ENCODE results near the gene CPA3.

Gene CPA3

DNA sequence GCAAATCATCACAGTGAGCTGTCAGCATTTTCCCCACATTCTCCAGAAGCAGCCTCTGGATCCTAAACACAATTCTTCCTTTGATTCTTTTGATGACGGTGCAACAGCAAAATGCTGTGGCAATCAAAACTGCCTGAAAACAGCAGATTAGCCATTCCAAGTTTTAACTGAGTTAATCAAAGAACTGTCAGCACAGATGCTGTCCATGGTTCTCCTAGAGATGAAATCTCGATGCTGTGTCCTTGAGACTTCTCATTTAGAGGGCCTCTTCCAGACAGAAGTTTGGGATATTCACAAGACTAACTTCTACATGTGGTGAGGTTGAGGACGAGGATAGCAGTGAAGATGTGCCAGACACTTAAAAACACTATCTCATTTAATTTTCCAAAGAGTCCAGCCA, 75.9 kb downstream of the CPA3 start:
- no peak for DNase-seq
- Histone ChIP-seq H3K9ac (ENCODE audit: low read length) (no peak overlapping the region), H3K27me3 (ENCODE audit: insufficient read depth, low read length) (no peaks in the 10 kb centered on the region), H2AFZ (ENCODE audit: insufficient read depth, low read length, poor library complexity) (no peak overlapping the region), H3K4me3 (ENCODE audit: low read depth, low read length) (no peak overlapping the region), H2BK5ac (ENCODE audit: low read depth, low read length, poor library complexity) (no peak overlapping the region), H3K14ac (ENCODE audit: low read length) (no peak overlapping the region), H3K4ac (ENCODE audit: low read depth, low read length) (no peak overlapping the region), H3K79me1 (ENCODE audit: low read length) (no peaks in the 10 kb centered on the region), H3K27ac (ENCODE audit: low read depth, low read length) (no peak overlapping the region), H4K12ac (ENCODE audit: low read depth, low read length) (no peak overlapping the region), H3K23ac (ENCODE audit: low read length) (no peak overlapping the region), H3K79me2 (ENCODE audit: control insufficient read depth, insufficient read depth, low read length, poor library complexity) (no peaks in the 10 kb centered on the region), H4K8ac (ENCODE audit: low read depth, low read length) (no peak overlapping the region), H3K4me1 (ENCODE audit: control insufficient read depth in 1 of 2, insufficient read depth in 2 of 2, low read length in 2 of 2) (no peaks in the 10 kb centered on the region), H2BK120ac (ENCODE audit: insufficient read depth, low read length, poor library complexity) (no peak overlapping the region), H3K4me2 (ENCODE audit: low read length) (no peak overlapping the region), H2BK12ac (ENCODE audit: low read length) (no peak overlapping the region), H4K91ac (ENCODE audit: low read depth, low read length) (no peak overlapping the region), H3K18ac (ENCODE audit: low read length) (no peak overlapping the region), H2AK5ac (ENCODE audit: low read length) (no peak overlapping the region), H3K9me3 (ENCODE audit: insufficient read depth, low read depth, low read length) (peaks cover 2% of the 10 kb centered on the region), H3K36me3 (ENCODE audit: control insufficient read depth in 1 of 2, insufficient read depth in 2 of 2, low read length in 2 of 2) (no peaks in the 10 kb centered on the region)
- no CpG with 5 or more reads among the region's 3 CpGs for WGBS (ENCODE audit: extremely low coverage, insufficient coverage, insufficient read length)

DNA sequence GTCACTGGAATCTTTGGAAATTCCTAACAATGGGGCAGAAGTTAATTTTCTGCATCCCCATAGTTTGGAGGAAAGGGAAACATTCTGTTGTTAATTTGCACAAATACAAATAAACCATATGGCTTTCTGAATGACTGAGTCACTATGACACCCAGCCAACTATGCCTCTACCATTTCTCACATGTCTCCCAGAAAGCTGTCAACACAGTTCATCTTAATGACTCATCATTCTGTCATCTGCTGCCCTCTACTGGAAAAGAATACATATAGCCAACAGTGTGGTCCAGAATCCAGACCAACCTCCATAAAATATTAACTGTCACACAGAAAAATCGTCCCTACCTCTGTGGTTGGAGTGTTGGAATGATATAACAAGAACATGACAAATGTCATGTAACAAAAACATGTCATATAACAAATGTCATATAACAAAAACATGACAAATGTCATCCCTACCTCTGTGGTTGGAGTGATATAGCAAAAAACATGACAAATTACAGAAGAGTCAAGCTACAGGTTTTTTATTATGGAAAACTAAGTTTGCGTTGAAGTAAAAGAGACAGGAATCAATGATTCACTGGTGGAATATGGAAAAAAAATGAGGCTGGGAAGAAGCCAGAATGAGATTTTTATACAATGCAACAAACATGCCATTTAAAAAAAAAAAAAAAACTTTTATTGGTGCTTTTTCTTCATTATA, 78.6 kb downstream of the CPA3 start:
- Histone ChIP-seq H2BK5ac (ENCODE audit: low read depth, low read length, poor library complexity) (no peak overlapping the region), H4K91ac (ENCODE audit: low read depth, low read length) (no peak overlapping the region), H3K79me2 (ENCODE audit: control insufficient read depth, insufficient read depth, low read length, poor library complexity) (no peaks in the 10 kb centered on the region), H3K27ac (ENCODE audit: low read depth, low read length) (no peak overlapping the region), H4K12ac (ENCODE audit: low read depth, low read length) (no peak overlapping the region), H3K4me1 (ENCODE audit: control insufficient read depth in 1 of 2, insufficient read depth in 2 of 2, low read length in 2 of 2) (no peaks in the 10 kb centered on the region), H3K4me2 (ENCODE audit: low read length) (no peak overlapping the region), H2AK5ac (ENCODE audit: low read length) (no peak overlapping the region), H3K9me3 (ENCODE audit: insufficient read depth, low read depth, low read length) (no peaks in the 10 kb centered on the region), H2AFZ (ENCODE audit: insufficient read depth, low read length, poor library complexity) (no peak overlapping the region), H3K23ac (ENCODE audit: low read length) (no peak overlapping the region), H3K9ac (ENCODE audit: low read length) (no peak overlapping the region), H4K8ac (ENCODE audit: low read depth, low read length) (no peak overlapping the region), H3K18ac (ENCODE audit: low read length) (no peak overlapping the region), H3K4ac (ENCODE audit: low read depth, low read length) (no peak overlapping the region), H3K14ac (ENCODE audit: low read length) (no peak overlapping the region), H3K36me3 (ENCODE audit: control insufficient read depth in 1 of 2, insufficient read depth in 2 of 2, low read length in 2 of 2) (no peaks in the 10 kb centered on the region), H2BK12ac (ENCODE audit: low read length) (no peak overlapping the region), H3K27me3 (ENCODE audit: insufficient read depth, low read length) (no peaks in the 10 kb centered on the region), H3K4me3 (ENCODE audit: low read depth, low read length) (no peak overlapping the region), H2BK120ac (ENCODE audit: insufficient read depth, low read length, poor library complexity) (no peak overlapping the region), H3K79me1 (ENCODE audit: low read length) (no peaks in the 10 kb centered on the region)
- WGBS (ENCODE audit: extremely low coverage, insufficient coverage, insufficient read length), result no CpG with 5 or more reads among the region's 2 CpGs
- DNase-seq, result peak; percentile 32 to 92

DNA sequence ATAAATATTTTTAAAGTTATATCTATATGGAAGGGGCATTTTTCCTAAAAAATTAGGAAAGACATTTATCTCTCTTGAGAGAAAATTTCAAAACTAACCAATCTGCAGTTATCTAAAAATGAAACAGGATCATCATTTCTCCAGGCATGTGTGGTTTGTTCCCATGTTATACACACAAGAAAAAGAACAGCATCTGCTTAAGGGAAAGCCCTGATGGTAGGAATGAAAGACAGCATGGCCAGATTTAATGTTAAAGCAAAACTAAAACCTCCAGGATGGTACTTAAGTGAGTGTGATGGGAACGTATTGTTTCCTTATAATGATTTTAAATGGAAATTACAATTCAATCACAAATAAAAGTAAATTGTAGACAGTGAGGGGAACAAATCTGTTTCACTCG, 80.0 kb downstream of the CPA3 start:
- Histone ChIP-seq H3K4me3 (ENCODE audit: low read depth, low read length) (no peak overlapping the region), H3K14ac (ENCODE audit: low read length) (no peak overlapping the region), H3K27me3 (ENCODE audit: insufficient read depth, low read length) (no peaks in the 10 kb centered on the region), H4K91ac (ENCODE audit: low read depth, low read length) (no peak overlapping the region), H3K4me1 (ENCODE audit: control insufficient read depth in 1 of 2, insufficient read depth in 2 of 2, low read length in 2 of 2) (no peaks in the 10 kb centered on the region), H3K27ac (ENCODE audit: low read depth, low read length) (no peak overlapping the region), H3K36me3 (ENCODE audit: control insufficient read depth in 1 of 2, insufficient read depth in 2 of 2, low read length in 2 of 2) (no peaks in the 10 kb centered on the region), H2BK120ac (ENCODE audit: insufficient read depth, low read length, poor library complexity) (no peak overlapping the region), H3K79me1 (ENCODE audit: low read length) (no peaks in the 10 kb centered on the region), H2AK5ac (ENCODE audit: low read length) (no peak overlapping the region), H3K23ac (ENCODE audit: low read length) (no peak overlapping the region), H3K9ac (ENCODE audit: low read length) (no peak overlapping the region), H4K12ac (ENCODE audit: low read depth, low read length) (no peak overlapping the region), H2AFZ (ENCODE audit: insufficient read depth, low read length, poor library complexity) (no peak overlapping the region), H2BK5ac (ENCODE audit: low read depth, low read length, poor library complexity) (no peak overlapping the region), H2BK12ac (ENCODE audit: low read length) (no peak overlapping the region), H3K9me3 (ENCODE audit: insufficient read depth, low read depth, low read length) (no peaks in the 10 kb centered on the region), H4K8ac (ENCODE audit: low read depth, low read length) (no peak overlapping the region), H3K4ac (ENCODE audit: low read depth, low read length) (no peak overlapping the region), H3K18ac (ENCODE audit: low read length) (no peak overlapping the region), H3K79me2 (ENCODE audit: control insufficient read depth, insufficient read depth, low read length, poor library complexity) (no peaks in the 10 kb centered on the region), H3K4me2 (ENCODE audit: low read length) (no peak overlapping the region)
- DNase-seq, result no peak
- WGBS (ENCODE audit: extremely low coverage, insufficient coverage, insufficient read length), result no CpG with 5 or more reads among the region's 2 CpGs
